GM23338 (cell line): ENCODE data around the gene RAX2. TPM values are rescaled to one million over a fixed set of nuclear protein-coding genes. Genes with fewer than 3 reads are reported as not detected.

Experiments
- ATAC-seq: fragments of 200-7000 bp; cut with Tn5 transposase; 3 replicates; pipeline ENCODE4 v1.9.1; 2020
- DNase-seq: peaks from one replicate; pipeline ENCODE4 v3.0.0-alpha.2; 2015; ENCODE audit warnings: low spot score
- H2AFZ ChIP-seq: fragments of 200-600 bp; sonication (generic); 2 replicates; pipeline ENCODE4 v1.8.0; 2016; ENCODE audit warnings: antibody characterized with exemption, mild to moderate bottlenecking, moderate library complexity
- H3F3A ChIP-seq: fragments of 200-600 bp; sonication (generic); replicated peaks from 2 replicates; pipeline ENCODE4 v1.8.0; 2017; ENCODE audit warnings: antibody characterized with exemption, mixed run types, low read depth
- H3K27ac ChIP-seq: fragments of 200-600 bp; sonication (generic); 2 replicates; pipeline ENCODE4 v1.6.1; 2016; ENCODE audit warnings: low read depth
- H3K27me3 ChIP-seq: fragments of 200-600 bp; sonication (generic); 2 replicates; pipeline ENCODE4 v1.8.0; 2016; ENCODE audit warnings: mild to moderate bottlenecking, mixed run types, moderate library complexity; ENCODE audit not compliant: insufficient read depth
- H3K36me3 ChIP-seq: fragments of 200-600 bp; sonication (generic); 2 replicates; pipeline ENCODE4 v1.8.0; 2016; ENCODE audit warnings: mild to moderate bottlenecking; ENCODE audit not compliant: insufficient read depth
- H3K4me1 ChIP-seq: fragments of 200-600 bp; sonication (generic); 2 replicates; pipeline ENCODE4 v1.8.0; 2016; ENCODE audit warnings: mild to moderate bottlenecking, moderate library complexity; ENCODE audit not compliant: insufficient read depth
- H3K4me2 ChIP-seq: fragments of 200-600 bp; sonication (generic); 2 replicates; pipeline ENCODE4 v1.7.1; 2017; ENCODE audit warnings: mixed run types
- H3K4me3 ChIP-seq: fragments of 200-600 bp; sonication (generic); 2 replicates; pipeline ENCODE4 v1.6.1; 2016; ENCODE audit warnings: mixed run types
- H3K79me2 ChIP-seq: fragments of 200-600 bp; sonication (generic); replicated peaks from 2 replicates; pipeline ENCODE4 v1.8.0; 2017; ENCODE audit warnings: mild to moderate bottlenecking; ENCODE audit not compliant: insufficient read depth
- H3K9me2 ChIP-seq: fragments of 200-600 bp; sonication (generic); 2 replicates; pipeline ENCODE4 v1.8.0; 2017; ENCODE audit not compliant: insufficient read depth
- H4K20me1 ChIP-seq: fragments of 200-600 bp; sonication (generic); replicated peaks from 2 replicates; pipeline ENCODE4 v1.8.0; 2017; ENCODE audit warnings: mild to moderate bottlenecking; ENCODE audit not compliant: insufficient read depth
- H3K27ac Mint-ChIP-seq: 2 replicates; pipeline ENCODE4 v1.8.0; 2020; ENCODE audit warnings: inconsistent platforms, mild to moderate bottlenecking, moderate library complexity, mixed read lengths
- H3K27me3 Mint-ChIP-seq: 3 replicates; pipeline ENCODE4 v1.8.0; 2022; ENCODE audit warnings: low read depth, mild to moderate bottlenecking, moderate library complexity, mixed read lengths, inconsistent platforms; ENCODE audit not compliant: insufficient read depth, poor library complexity
- H3K36me3 Mint-ChIP-seq: 3 replicates; pipeline ENCODE4 v1.8.0; 2021; ENCODE audit warnings: low read depth, mild to moderate bottlenecking, inconsistent platforms, moderate library complexity, mixed read lengths
- H3K4me1 Mint-ChIP-seq: 3 replicates; pipeline ENCODE4 v1.8.0; 2020; ENCODE audit warnings: mild to moderate bottlenecking, inconsistent platforms, mixed read lengths
- H3K4me3 Mint-ChIP-seq: 3 replicates; pipeline ENCODE4 v1.8.0; 2021; ENCODE audit warnings: moderate library complexity, mild to moderate bottlenecking, inconsistent platforms, mixed read lengths
- H3K9me3 Mint-ChIP-seq: 3 replicates; pipeline ENCODE4 v1.8.0; 2020; ENCODE audit warnings: moderate library complexity, mild to moderate bottlenecking, inconsistent platforms, mixed read lengths
- EZH2phosphoT487 ChIP-seq: fragments of 200-600 bp; sonication (generic); IDR thresholded peaks from one replicate; pipeline ENCODE4 v1.8.1; 2018; ENCODE audit warnings: antibody characterized with exemption; ENCODE audit not compliant: unreplicated experiment
- NANOG ChIP-seq: IDR thresholded peaks from 2 replicates; pipeline ENCODE4 v1.6.1; 2016; ENCODE audit warnings: antibody characterized with exemption, borderline replicate concordance
- ZNF114 ChIP-seq: fragments of 250-450 bp; sonication (Bioruptor Pico); IDR thresholded peaks from 2 replicates; pipeline ENCODE4 v1.5.0; 2020; ENCODE audit warnings: mild to moderate bottlenecking, moderate library complexity
- ZNF331 ChIP-seq: fragments of 250-450 bp; sonication (Bioruptor Pico); IDR thresholded peaks from 2 replicates; pipeline ENCODE4 v1.5.0; 2020; ENCODE audit warnings: low read depth, mild to moderate bottlenecking, moderate library complexity
- polyA plus RNA-seq: library from polyadenylated mRNA; unstranded; fragments of >200 nt; fragmentation: Nextera tagmentation; extraction: Ambion mirVana; gene quantifications from 2 replicates; pipeline ENCODE4 v1.2.1, GENCODE V29; 2016
- small RNA-seq: library from RNA; depleted of rRNA; stranded (forward); fragments of <200 nt; gene quantifications from one replicate; pipeline ENCODE3, GENCODE V24; 2014; ENCODE audit warnings: low replicate concordance
- total RNA-seq: library from RNA; depleted of rRNA; stranded (reverse); fragments of >200 nt; shearing (Covaris generic); gene quantifications from 2 replicates; pipeline ENCODE4 v1.2.3, GENCODE V29; 2014; rRNA removed
- TF ChIP-seq, protein P1 (sequence below): IDR thresholded peaks from 2 replicates; pipeline ENCODE4 v1.6.1; 2016; ENCODE audit warnings: antibody characterized with exemption

RAX2 gene
- total and polyA plus RNA-seq, 2 experiments from 2014 or later: 0.13 TPM; not detected in 1

GRCh38 chr19:3719868-3720267 is 52.2 kb downstream of the RAX2 start:
- no peaks in the 10 kb centered on the region for H4K20me1 ChIP-seq
- H3K4me2 ChIP-seq: no peak overlapping the region
- no peaks in the 10 kb centered on the region for H3K9me2 ChIP-seq
- H2AFZ ChIP-seq: no peak overlapping the region
- H3K4me3 ChIP-seq: no peak overlapping the region
- H3K36me3 Mint-ChIP-seq: no peaks in the 10 kb centered on the region
- no peak overlapping the region for H3K27ac ChIP-seq
- H3K4me3 Mint-ChIP-seq: no peak overlapping the region
- no peaks in the 10 kb centered on the region for H3K27me3 ChIP-seq
- H3K36me3 ChIP-seq: no peaks in the 10 kb centered on the region
- H3K27me3 Mint-ChIP-seq: peaks cover 15% of the 10 kb centered on the region
- H3K4me1 Mint-ChIP-seq: peaks cover 4% of the 10 kb centered on the region
- ATAC-seq: no peak
- no peaks in the 10 kb centered on the region for H3F3A ChIP-seq
- H3K9me3 Mint-ChIP-seq: no peaks in the 10 kb centered on the region
- TF ChIP-seq ZNF114 (CRISPR knock-in tag) (no peak), NANOG (no peak), EZH2phosphoT487 (no peak), ZNF331 (no peak)
- TF ChIP-seq, protein P1, sequence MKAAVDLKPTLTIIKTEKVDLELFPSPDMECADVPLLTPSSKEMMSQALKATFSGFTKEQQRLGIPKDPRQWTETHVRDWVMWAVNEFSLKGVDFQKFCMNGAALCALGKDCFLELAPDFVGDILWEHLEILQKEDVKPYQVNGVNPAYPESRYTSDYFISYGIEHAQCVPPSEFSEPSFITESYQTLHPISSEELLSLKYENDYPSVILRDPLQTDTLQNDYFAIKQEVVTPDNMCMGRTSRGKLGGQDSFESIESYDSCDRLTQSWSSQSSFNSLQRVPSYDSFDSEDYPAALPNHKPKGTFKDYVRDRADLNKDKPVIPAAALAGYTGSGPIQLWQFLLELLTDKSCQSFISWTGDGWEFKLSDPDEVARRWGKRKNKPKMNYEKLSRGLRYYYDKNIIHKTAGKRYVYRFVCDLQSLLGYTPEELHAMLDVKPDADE: no peak
- no peak overlapping the region for H3K27ac Mint-ChIP-seq
- H3K4me1 ChIP-seq: peaks cover 8% of the 10 kb centered on the region; the same call in 1 of the 2 replicates
- no peaks in the 10 kb centered on the region for H3K79me2 ChIP-seq
- DNase-seq: no peak

Small RNA genes lying within 50 kb of the gene (small RNA-seq; reads per million reads assigned to genes)
- not detected for gene AC005777.1

Other genes with a start within 250 kb of the RAX2 start
- gene TEKTIP1, start 233.1 kb downstream of the RAX2 start, total RNA-seq: not detected in 2 replicates
- 0.50 TPM in 1 of 2 replicates, not detected in the other for gene TEKTIP1, start 233.1 kb downstream of the RAX2 start, polyA plus RNA-seq
- gene MFSD12, start 214.6 kb downstream of the RAX2 start, total RNA-seq: 75.5 and 91.1 TPM in 2 replicates
- gene MFSD12, start 214.6 kb downstream of the RAX2 start, polyA plus RNA-seq: 35.3 and 36.1 TPM in 2 replicates
- 107 and 130 TPM in 2 replicates for gene HMG20B, start 199.3 kb downstream of the RAX2 start, total RNA-seq
- gene HMG20B, start 199.3 kb downstream of the RAX2 start, polyA plus RNA-seq: 74.1 and 77.8 TPM in 2 replicates
- gene GIPC3, start 186.8 kb downstream of the RAX2 start, total RNA-seq: 0.59 and 1.6 TPM in 2 replicates
- gene GIPC3, start 186.8 kb downstream of the RAX2 start, polyA plus RNA-seq: 0.26 and 0.48 TPM in 2 replicates
- 0.73 and 0.82 TPM in 2 replicates for gene TBXA2R, start 165.4 kb downstream of the RAX2 start, total RNA-seq
- gene TBXA2R, start 165.4 kb downstream of the RAX2 start, polyA plus RNA-seq: 0.42 and 0.47 TPM in 2 replicates
- 47.4 and 47.7 TPM in 2 replicates for gene CACTIN, start 145.4 kb downstream of the RAX2 start, total RNA-seq
- gene CACTIN, start 145.4 kb downstream of the RAX2 start, polyA plus RNA-seq: 14.3 and 16.9 TPM in 2 replicates
- gene PIP5K1C, start 71.8 kb downstream of the RAX2 start, total RNA-seq: 35.2 and 46.7 TPM in 2 replicates
- gene PIP5K1C, start 71.8 kb downstream of the RAX2 start, polyA plus RNA-seq: 11.8 and 13.5 TPM in 2 replicates
- gene TJP3, start 63.8 kb downstream of the RAX2 start, total RNA-seq: 19.8 and 23.9 TPM in 2 replicates
- gene TJP3, start 63.8 kb downstream of the RAX2 start, polyA plus RNA-seq: 14.1 and 18.2 TPM in 2 replicates
- 31.8 and 56.1 TPM in 2 replicates for gene APBA3, start 10.5 kb downstream of the RAX2 start, total RNA-seq
- gene APBA3, start 10.5 kb downstream of the RAX2 start, polyA plus RNA-seq: 16.6 and 17.2 TPM in 2 replicates
- 29.7 and 47.3 TPM in 2 replicates for gene MRPL54, start 9.5 kb downstream of the RAX2 start, total RNA-seq
- gene MRPL54, start 9.5 kb downstream of the RAX2 start, polyA plus RNA-seq: 89.9 and 93.1 TPM in 2 replicates
- gene MATK, start 14.2 kb upstream of the RAX2 start, total RNA-seq: 21.4 and 30.3 TPM in 2 replicates
- 13.4 and 14.1 TPM in 2 replicates for gene MATK, start 14.2 kb upstream of the RAX2 start, polyA plus RNA-seq
- 13.5 and 15.8 TPM in 2 replicates for gene ZFR2, start 96.8 kb upstream of the RAX2 start, total RNA-seq
- 25.4 and 31.3 TPM in 2 replicates for gene ZFR2, start 96.8 kb upstream of the RAX2 start, polyA plus RNA-seq
- gene ATCAY, start 108.5 kb upstream of the RAX2 start, total RNA-seq: 36.4 and 45.7 TPM in 2 replicates
- 16.9 and 22.8 TPM in 2 replicates for gene ATCAY, start 108.5 kb upstream of the RAX2 start, polyA plus RNA-seq
- gene NMRK2, start 160.8 kb upstream of the RAX2 start, total RNA-seq: 55.9 and 57.3 TPM in 2 replicates
- gene NMRK2, start 160.8 kb upstream of the RAX2 start, polyA plus RNA-seq: 65.3 and 69.3 TPM in 2 replicates
- gene DAPK3, start 198.9 kb upstream of the RAX2 start, total RNA-seq: 95.6 and 105 TPM in 2 replicates
- gene DAPK3, start 198.9 kb upstream of the RAX2 start, polyA plus RNA-seq: 30.7 and 32.1 TPM in 2 replicates
- gene EEF2, start 213.2 kb upstream of the RAX2 start, total RNA-seq: 2,892 and 2,987 TPM in 2 replicates
- 772 and 1,028 TPM in 2 replicates for gene EEF2, start 213.2 kb upstream of the RAX2 start, polyA plus RNA-seq
- 34.1 and 48.4 TPM in 2 replicates for gene PIAS4, start 235.5 kb upstream of the RAX2 start, total RNA-seq
- gene PIAS4, start 235.5 kb upstream of the RAX2 start, polyA plus RNA-seq: 17.0 and 20.0 TPM in 2 replicates